HG02981 (cell line): ENCODE data around the gene TACR2.
"Not testable (repeated sequence)": the region's sequence is repeated elsewhere in the genome, so short reads cannot be mapped to it uniquely, and the experiment has no call there.

Experiments
- ATAC-seq: cut with Tn5 transposase; IDR thresholded peaks from one replicate; pipeline ENCODE4 v1.9.1; 2021; ENCODE audit warnings: mild to moderate bottlenecking, moderate library complexity; ENCODE audit not compliant: unreplicated experiment

Gene TACR2

GRCh38 chr10:69451209-69451783 is 34.6 kb upstream of the TACR2 start, which contains the start of gene TSPAN15:
TSS of gene TSPAN15 (plus strand) at chr10:69451465. CDS start at chr10:69451595, 130 bp downstream.
- peak; percentile 76 for ATAC-seq

- not testable (repeated sequence) for ATAC-seq
These were observed 33.7 kb upstream of the TACR2 start for GRCh38 chr10:69450395-69450794.

GRCh38 chr10:69449841-69450240 is 33.1 kb upstream of the TACR2 start:
- no peak for ATAC-seq

GRCh38 chr10:69446650-69447151 is 30.0 kb upstream of the TACR2 start:
- ATAC-seq: no peak

GRCh38 chr10:69446229-69446628 is 29.5 kb upstream of the TACR2 start:
- ATAC-seq: no peak

- no peak for ATAC-seq
These were observed 28.3 kb upstream of the TACR2 start for GRCh38 chr10:69445041-69445440.

- ATAC-seq: no peak
These were observed 26.6 kb upstream of the TACR2 start for GRCh38 chr10:69443354-69443753.

- no peak for ATAC-seq
These were observed 23.2 kb upstream of the TACR2 start for GRCh38 chr10:69439813-69440506.

GRCh38 chr10:69439350-69439739 is 22.6 kb upstream of the TACR2 start:
- ATAC-seq: no peak

- ATAC-seq: no peak
These were observed 22.0 kb upstream of the TACR2 start for GRCh38 chr10:69438536-69439349.

GRCh38 chr10:69437321-69438259 is 20.9 kb upstream of the TACR2 start:
- ATAC-seq: no peak

- ATAC-seq: no peak
These were observed 19.3 kb upstream of the TACR2 start for GRCh38 chr10:69435966-69436520.

GRCh38 chr10:69434926-69435325 is 18.2 kb upstream of the TACR2 start:
- no peak for ATAC-seq

- no peak for ATAC-seq
These were observed 17.5 kb upstream of the TACR2 start for GRCh38 chr10:69434169-69434568.

GRCh38 chr10:69428165-69428564 is 11.4 kb upstream of the TACR2 start:
- ATAC-seq: no peak

GRCh38 chr10:69426376-69426727 is 9.6 kb upstream of the TACR2 start:
- no peak for ATAC-seq

GRCh38 chr10:69425511-69426298 is 9.0 kb upstream of the TACR2 start:
- no peak for ATAC-seq

- ATAC-seq: no peak
These were observed 8.3 kb upstream of the TACR2 start for GRCh38 chr10:69425041-69425440.

GRCh38 chr10:69422676-69423075 is 6.0 kb upstream of the TACR2 start:
- ATAC-seq: no peak
